CD4-positive, alpha-beta T cell treated with Interleukin-4 for 1 hour (primary cell): ENCODE data around the gene FOXK2.
A peak's percentile ranks its signal among the peaks of the same experiment; 100 is the strongest.

Experiments used
- DNase-seq, 2 donors: peaks; one replicate each; pipeline ENCODE4 v3.0.0-alpha.2; 2020 to 2022

Gene FOXK2

GRCh38 chr17:82592767-82593589 lies 73.4 kb downstream of the FOXK2 start:
- peak; percentile 86 to 87 for DNase-seq

DNA sequence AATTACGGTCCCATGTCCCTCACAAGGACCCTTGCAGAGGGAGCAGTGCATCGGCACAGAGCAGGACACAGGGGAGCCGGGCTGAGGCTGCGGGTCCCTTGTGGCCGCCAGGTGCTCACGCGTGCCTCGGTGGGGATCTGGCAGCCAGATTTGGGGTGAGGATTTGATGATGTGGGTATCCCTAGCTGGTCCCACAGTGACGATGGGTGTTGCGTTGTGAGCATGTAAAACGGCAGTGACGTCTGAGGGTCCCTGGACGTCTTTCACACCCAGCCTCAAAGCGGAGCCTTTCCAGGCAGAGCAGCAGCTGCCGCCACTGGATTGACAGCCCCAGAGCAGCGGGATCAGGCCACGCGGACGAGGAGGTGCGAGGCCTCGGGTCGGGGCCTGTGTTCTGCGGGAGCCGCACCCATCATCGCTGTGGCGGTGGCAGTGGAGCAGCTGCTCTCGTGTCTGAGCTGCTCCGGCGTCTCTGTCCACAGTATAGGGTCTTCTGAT lies 74.1 kb downstream of the FOXK2 start:
- no peak for DNase-seq

- no peak for DNase-seq
These were observed 75.0 kb downstream of the FOXK2 start for GRCh38 chr17:82594571-82594970.

DNA sequence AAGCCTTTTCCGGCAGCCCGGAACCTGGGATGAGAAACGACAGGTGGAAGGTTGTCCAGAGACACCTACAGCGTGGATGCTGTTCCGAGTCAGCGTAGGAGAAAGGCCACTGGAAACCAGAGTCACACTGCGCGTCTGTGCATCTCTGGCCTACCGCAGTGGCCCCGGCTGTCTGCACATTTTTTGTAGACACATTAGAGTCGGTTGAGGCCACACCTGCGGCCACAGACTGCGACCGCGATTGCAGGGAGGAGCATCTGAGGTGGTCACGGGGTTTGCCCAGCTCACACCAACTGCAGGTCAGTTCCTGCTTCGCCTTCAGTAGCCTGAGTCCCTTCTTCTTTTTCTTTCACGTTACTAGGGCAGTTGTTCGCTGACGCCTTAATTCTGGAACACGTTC lies 76.4 kb downstream of the FOXK2 start:
- no peak for DNase-seq

- DNase-seq: no peak
These were observed 76.8 kb downstream of the FOXK2 start for GRCh38 chr17:82596296-82596695.

DNA sequence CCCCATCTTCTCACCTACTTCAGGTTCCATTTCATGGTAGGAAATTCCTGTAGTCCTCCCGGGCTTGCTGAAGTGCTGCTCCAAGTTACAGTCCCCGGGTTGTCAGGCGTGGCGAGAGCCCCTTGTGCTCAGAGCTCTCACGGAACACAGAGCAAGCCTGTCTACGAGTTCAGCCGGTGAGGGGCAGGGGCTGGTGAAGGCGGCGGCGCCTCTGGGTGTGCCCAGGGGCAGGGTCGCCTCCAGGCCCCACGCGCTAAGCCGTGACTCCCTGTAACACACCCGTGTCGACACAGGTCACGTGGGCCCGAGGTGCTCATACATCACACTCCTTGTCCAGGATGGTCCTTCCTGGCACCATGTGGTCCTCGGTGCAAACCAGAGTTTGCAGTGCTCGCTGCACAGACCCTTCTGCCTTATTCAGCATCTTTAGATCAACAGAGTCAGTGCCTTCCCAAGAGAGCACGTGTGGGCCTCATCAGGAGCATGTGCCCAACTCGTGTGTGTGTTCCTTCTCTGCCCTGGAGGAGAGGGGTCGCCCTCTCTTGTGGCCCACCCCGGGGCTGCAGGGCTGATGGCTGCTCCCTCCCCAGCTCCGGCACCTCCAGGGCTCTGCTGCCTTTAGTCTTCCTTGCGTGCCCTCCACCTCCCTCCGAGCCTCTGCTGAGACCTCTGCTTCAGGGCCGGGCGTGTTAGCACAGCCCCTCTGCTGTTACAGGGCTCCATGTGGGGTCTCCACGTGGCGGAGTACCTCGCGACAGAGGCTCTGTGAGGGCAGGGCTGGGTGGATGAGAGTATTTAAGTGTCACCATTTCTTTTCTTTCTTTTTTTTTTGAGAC lies 77.5 kb downstream of the FOXK2 start:
- DNase-seq: no peak

DNA sequence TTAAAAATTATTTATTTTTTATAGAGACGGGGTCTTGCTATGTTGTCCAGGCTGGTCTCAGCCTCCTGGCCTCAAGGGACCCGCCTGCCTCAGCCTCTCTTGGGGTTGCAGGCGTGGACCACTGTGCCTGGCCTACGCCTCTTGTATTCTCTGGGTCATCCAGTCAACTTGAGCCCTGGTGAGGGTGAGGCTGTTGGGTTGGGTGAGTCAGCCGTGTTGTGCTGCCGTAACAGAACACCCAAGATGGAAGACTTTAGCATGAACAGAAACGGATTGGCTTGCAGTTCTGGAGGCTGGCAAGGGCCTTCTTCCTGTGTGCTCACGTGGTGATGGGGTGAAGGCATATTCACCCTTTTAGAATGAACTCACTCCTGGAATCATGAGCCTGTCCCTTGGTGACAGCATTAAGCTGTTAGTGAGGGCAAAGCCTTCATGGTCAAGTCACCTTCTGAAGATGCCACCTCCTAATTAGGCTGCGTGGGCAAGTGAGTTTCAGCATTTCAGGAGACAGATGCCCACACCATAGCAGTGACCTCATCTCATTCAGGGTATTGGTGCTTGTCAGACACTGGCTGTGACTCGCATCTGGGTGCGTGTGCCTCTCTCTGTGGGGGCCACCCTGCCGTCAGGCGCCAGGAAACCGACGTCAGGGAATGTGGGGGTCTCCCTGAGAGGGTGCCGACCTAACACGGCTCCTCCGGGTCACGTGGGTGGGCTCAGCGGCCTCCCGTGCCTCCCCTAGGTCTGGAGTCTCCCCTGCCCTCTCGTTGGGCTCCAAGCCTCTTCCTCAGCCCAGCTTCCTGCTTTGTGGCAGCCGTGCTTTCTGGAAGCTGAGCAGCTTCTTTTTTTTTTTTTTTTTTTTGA lies 79.0 kb downstream of the FOXK2 start:
- no peak for DNase-seq

GRCh38 chr17:82599674-82600661 lies 80.4 kb downstream of the FOXK2 start:
- DNase-seq: peak in 1 of 2 donors; percentile 24

DNA sequence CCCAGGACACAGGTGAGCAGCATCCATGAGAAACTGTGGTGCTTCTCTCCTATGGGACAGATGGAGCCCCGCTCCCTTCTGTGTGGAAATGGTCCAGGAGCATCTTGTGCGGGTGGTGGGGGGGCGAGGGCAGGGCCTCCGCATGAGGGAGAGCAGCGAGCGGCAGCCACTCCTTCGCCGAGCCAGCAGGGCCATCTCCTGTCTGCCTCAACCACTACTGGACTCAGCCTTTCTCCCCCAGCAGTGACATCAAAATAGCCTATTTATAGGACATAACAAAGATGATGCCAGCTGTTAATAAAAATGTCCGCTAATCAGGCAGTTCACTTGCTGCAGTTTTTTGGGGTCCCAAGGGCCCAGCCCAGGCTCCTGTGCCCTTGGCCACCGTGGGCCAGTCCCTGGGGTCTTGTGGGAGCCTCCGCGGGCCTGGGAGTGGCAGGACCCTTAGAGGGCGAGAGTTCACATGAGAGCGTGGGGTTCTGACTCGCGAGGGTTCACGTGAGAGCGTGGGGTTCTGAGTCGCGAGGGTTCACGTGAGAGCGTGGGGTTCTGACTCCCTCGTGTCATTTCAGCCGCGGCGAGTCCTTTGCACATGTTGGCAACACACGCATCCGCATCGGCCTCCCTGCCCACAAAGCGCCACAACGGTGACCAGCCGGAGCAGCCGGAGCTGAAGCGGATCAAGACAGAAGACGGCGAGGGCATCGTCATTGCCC lies 81.4 kb downstream of the FOXK2 start:
- no peak for DNase-seq

DNA sequence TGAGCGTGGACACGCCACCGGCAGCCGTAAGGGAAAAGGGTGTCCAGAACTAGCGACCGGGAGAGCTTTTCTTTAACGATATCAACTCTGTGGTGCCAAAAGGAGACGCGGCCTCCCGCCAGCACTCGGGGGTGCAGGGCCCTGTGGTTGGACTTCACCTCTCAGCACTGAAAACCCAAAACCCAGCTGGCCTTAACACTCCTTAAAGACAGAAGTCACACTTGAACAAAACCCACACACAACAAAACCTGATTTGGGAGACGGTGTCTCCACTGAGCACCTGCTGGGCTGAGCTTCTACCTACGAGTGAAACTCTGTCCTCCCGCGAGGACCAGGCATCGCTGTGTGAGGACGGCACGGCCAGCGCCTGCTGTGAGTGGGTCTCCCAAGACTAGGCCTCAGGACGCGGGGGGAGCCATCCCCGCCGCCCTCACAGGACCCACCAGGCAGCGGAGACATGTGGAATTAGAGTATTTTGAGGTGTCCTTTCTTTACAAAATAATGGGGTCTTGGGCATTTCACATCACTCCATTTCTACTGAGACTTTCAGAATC lies 82.0 kb downstream of the FOXK2 start:
- DNase-seq: no peak

DNA sequence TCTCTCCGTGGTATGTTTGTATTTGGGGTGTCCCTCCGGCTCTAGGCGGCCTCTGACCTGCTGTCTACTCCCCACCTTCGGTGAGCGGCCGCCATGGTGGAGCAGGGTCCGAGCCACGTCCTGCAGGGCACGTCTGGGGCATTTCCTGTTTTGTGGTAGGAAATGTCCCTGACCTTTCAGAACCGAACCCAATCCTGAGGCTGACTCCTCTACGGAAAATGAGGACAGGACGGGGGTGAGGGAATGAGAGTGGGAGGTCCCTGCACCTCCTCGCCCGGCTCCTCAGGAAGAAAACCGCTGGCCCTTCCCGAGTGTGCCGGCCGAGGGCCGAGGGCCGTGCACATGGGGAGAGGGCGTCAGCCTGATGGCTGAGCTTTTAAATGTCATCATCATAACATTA lies 83.0 kb downstream of the FOXK2 start:
- DNase-seq: no peak

GRCh38 chr17:82602986-82603710 lies 83.6 kb downstream of the FOXK2 start:
- no peak for DNase-seq

DNA sequence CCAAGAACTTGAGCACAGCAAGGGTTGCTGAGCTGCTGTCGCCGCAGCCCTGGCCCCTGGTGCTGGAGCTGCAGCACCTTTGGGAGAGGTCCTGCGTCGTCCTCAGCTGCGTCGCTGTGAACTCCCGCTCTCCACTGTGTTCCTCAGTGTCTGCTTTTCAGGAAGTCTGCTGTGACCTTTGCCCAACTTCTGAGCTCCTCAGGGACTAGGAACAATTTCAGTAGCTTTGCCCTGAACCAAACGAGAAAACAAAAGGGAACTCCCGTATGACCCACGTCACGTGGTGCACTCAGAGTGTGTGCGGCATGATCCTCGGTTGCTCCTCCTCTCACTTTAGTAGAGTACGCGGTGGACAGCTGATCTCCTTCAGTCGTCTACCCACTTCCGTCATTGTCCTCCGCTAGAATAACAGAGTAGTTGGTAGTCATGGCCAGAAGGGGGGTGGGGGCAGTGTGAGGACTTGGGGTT lies 84.5 kb downstream of the FOXK2 start:
- peak; percentile 27 to 76 for DNase-seq

DNA sequence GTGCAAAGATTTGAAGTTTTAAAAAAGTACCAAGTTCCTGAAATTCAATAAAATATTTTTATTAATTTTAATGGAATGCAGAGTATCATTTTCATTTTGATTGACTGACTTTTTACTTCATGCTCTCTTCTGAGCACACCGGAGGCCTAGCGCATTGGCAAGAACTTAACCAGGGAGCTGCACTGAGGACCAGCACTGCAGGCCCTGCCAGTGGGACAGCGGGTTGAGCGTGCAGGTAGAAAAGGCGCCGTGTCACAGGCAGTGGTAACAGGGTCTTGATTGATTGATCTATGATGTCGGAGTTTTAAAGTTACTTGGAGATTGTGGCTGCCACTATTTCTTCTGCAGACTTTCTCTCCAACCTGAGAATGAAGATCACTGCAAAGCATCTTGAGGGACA lies 85.0 kb downstream of the FOXK2 start:
- no peak for DNase-seq

- DNase-seq: no peak
These were observed 86.5 kb downstream of the FOXK2 start for GRCh38 chr17:82605939-82606600.

- DNase-seq: no peak
These were observed 89.3 kb downstream of the FOXK2 start for GRCh38 chr17:82608816-82609215.

DNA sequence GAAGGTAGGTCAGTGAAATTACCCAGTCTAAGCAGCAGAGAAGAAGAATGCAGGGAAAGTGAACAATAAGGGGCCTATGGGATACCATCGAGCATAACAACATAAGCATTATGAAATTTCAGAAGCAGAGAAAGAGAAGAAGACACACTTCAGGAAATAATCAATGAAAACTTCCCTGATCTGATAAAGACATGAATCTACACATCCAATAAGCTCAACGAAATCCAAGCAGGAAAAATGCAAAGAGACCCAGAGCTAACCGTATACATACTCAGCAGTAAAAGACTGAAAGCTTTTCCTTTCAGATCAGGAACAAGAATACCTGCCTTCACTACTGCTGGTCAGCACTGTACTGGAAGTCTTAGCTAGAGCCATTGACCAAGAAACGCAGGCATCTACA lies 90.1 kb downstream of the FOXK2 start:
- DNase-seq: no peak

GRCh38 chr17:82611140-82612058 lies 91.9 kb downstream of the FOXK2 start:
- DNase-seq: no peak
